GM21423 (cell line): ENCODE results near the gene PPEF2.

Experiments used
- ATAC-seq: cut with Tn5 transposase; IDR thresholded peaks from one replicate; pipeline ENCODE4 v1.9.1; 2021; ENCODE audit warnings: mild to moderate bottlenecking, moderate library complexity; ENCODE audit not compliant: unreplicated experiment

Gene PPEF2

GRCh38 chr4:75841641-75842520 lies 60.4 kb downstream of the PPEF2 start:
- no peak for ATAC-seq

GRCh38 chr4:75834772-75835154 lies 67.5 kb downstream of the PPEF2 start:
- no peak for ATAC-seq

- no peak for ATAC-seq
Measured at GRCh38 chr4:75834095-75834771, 68.0 kb downstream of the PPEF2 start.

GRCh38 chr4:75831856-75832405 lies 70.3 kb downstream of the PPEF2 start:
- no peak for ATAC-seq

GRCh38 chr4:75830906-75831305 lies 71.3 kb downstream of the PPEF2 start:
- ATAC-seq = no peak

GRCh38 chr4:75823812-75824211 lies 78.4 kb downstream of the PPEF2 start:
- no peak for ATAC-seq

- no peak for ATAC-seq
Measured at GRCh38 chr4:75822416-75822815, 79.8 kb downstream of the PPEF2 start.

- ATAC-seq = no peak
Measured at GRCh38 chr4:75821966-75822365, 80.3 kb downstream of the PPEF2 start.

- ATAC-seq = no peak
Measured at GRCh38 chr4:75821216-75821615, 81.0 kb downstream of the PPEF2 start.

GRCh38 chr4:75820676-75821075 lies 81.6 kb downstream of the PPEF2 start:
- ATAC-seq = no peak

GRCh38 chr4:75820197-75820596 lies 82.1 kb downstream of the PPEF2 start:
- ATAC-seq = no peak

GRCh38 chr4:75819121-75819520 lies 83.1 kb downstream of the PPEF2 start:
- ATAC-seq = no peak

- ATAC-seq = no peak
Measured at GRCh38 chr4:75817901-75818300, 84.4 kb downstream of the PPEF2 start.
